ENCODE results near the gene SLC1A7. TPM values are rescaled to one million over a fixed set of nuclear protein-coding genes. Genes with fewer than 3 reads are reported as not detected.

The SLC1A7 gene
- total RNA-seq, 1 donor from 2014 or later: not detected

DNA sequence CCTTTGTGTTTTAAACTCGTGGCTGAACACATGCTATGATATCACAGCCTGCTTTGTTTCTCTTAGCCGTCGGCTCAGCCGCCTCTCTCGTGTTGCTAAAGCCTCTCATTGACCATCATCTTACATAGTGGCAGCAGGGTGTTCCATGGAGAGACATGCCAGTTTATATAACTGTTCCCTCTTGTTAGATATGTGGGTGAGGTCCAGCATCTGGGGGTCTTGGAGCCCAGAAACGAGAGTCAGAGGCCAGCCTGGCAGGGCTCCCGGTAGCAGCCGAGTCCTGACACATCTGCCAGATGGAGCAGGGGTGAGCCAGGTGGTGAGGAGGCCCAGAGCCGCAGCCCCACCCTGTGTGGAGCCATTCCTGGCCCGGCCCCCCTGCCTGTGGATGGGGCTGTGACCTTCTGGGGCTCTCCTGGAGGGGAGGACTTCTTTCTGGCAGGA lies 68.5 kb downstream of the SLC1A7 start:
- H3K9me3 ChIP-seq (ENCODE audit: control insufficient read depth in 3 of 3, low read length in 3 of 3): no peaks in the 10 kb centered on the region
- H3K9ac ChIP-seq (ENCODE audit: low read depth in 1 of 3, low read length in 3 of 3): peak overlapping the region in 1 of 3 donors; percentile 8
- H3K4me1 ChIP-seq (ENCODE audit: control insufficient read depth in 3 of 3, insufficient read depth in 3 of 3, low read length in 3 of 3): peaks cover 0 to 2% (median 0%) of the 10 kb centered on the region in 3 donors
- H3K4me3 ChIP-seq (ENCODE audit: low read length in 3 of 3): no peak overlapping the region
- H3K36me3 ChIP-seq (ENCODE audit: control insufficient read depth in 3 of 3, insufficient read depth in 3 of 3, low read length in 3 of 3): peaks cover 0 to 2% (median 0%) of the 10 kb centered on the region in 3 donors
- H3K27me3 ChIP-seq (ENCODE audit: control insufficient read depth in 3 of 3, insufficient read depth in 3 of 3, low read length in 3 of 3): no peaks in the 10 kb centered on the region
- no peak overlapping the region for H3K27ac ChIP-seq (ENCODE audit: low read depth, low read length)

GRCh38 chr1:53073287-53073686 lies 69.2 kb downstream of the SLC1A7 start:
- Histone ChIP-seq H3K4me1 (ENCODE audit: control insufficient read depth in 3 of 3, insufficient read depth in 3 of 3, low read length in 3 of 3) (peaks cover 0 to 2% (median 0%) of the 10 kb centered on the region in 3 donors), H3K36me3 (ENCODE audit: control insufficient read depth in 3 of 3, insufficient read depth in 3 of 3, low read length in 3 of 3) (peaks cover 0 to 2% (median 1%) of the 10 kb centered on the region in 3 donors), H3K9ac (ENCODE audit: low read depth in 1 of 3, low read length in 3 of 3) (no peak overlapping the region), H3K27ac (ENCODE audit: low read depth, low read length) (no peak overlapping the region), H3K4me3 (ENCODE audit: low read length in 3 of 3) (no peak overlapping the region), H3K27me3 (ENCODE audit: control insufficient read depth in 3 of 3, insufficient read depth in 3 of 3, low read length in 3 of 3) (no peaks in the 10 kb centered on the region), H3K9me3 (ENCODE audit: control insufficient read depth in 3 of 3, low read length in 3 of 3) (no peaks in the 10 kb centered on the region)

DNA sequence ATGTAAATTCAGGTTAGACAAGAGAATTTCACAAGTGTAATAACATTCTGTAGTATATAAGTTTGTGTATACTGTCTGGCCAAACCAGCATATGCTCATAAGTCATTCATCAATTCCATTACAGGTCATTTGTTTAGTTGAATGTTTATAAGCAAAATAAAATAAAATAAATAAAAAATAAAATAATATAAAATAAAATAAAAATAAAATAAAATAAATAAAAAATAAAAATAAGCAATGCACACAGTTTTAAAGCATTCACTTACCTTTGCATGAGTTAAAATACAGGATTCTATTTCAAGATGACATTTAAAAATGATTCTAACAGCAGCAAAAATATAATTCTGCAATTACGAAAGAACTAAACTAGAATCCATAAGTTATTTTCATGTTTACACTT lies 70.5 kb downstream of the SLC1A7 start:
- H3K9ac ChIP-seq (ENCODE audit: low read depth in 1 of 3, low read length in 3 of 3): no peak overlapping the region
- no peak overlapping the region for H3K27ac ChIP-seq (ENCODE audit: low read depth, low read length)
- no peak overlapping the region for H3K4me3 ChIP-seq (ENCODE audit: low read length in 3 of 3)
- no peaks in the 10 kb centered on the region for H3K27me3 ChIP-seq (ENCODE audit: control insufficient read depth in 3 of 3, insufficient read depth in 3 of 3, low read length in 3 of 3)
- H3K4me1 ChIP-seq (ENCODE audit: control insufficient read depth in 3 of 3, insufficient read depth in 3 of 3, low read length in 3 of 3): peaks cover 0 to 2% (median 0%) of the 10 kb centered on the region in 3 donors
- peaks cover 0 to 3% (median 0%) of the 10 kb centered on the region in 3 donors for H3K36me3 ChIP-seq (ENCODE audit: control insufficient read depth in 3 of 3, insufficient read depth in 3 of 3, low read length in 3 of 3)
- no peaks in the 10 kb centered on the region for H3K9me3 ChIP-seq (ENCODE audit: control insufficient read depth in 3 of 3, low read length in 3 of 3)

DNA sequence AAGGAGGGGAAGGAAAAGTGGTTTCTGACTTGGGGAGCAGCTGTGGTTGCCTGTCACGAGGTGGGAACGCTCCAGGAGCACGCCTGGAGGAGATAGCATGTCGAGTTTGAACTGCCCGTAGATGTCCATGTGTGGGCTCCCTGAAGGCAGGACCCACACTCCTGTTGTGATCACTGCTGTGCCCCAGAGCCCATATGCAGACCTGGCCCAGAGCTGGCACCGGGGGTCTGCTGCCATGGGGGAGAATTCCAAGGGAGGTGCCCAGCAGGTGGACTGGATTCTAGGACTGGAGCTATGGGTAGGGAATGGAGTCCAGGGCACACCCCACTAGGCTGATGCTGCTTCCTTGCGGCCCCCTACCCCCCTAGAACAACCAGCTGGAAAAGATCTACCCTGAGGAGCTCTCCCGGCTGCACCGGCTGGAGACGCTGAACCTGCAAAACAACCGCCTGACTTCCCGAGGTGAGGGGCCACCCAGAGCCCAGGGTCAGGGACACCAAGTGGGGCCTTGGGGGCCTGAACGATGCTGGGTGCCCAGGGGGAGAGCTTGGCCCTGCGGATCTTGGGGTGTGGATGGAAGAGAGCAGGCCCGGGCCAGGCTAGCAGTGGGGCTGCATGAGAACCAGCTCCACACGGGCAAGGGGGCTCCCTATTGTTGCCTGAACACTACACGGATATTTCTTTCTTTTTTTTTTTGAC lies 71.1 kb downstream of the SLC1A7 start:
- Histone ChIP-seq H3K4me3 (ENCODE audit: low read length in 3 of 3) (no peak overlapping the region), H3K36me3 (ENCODE audit: control insufficient read depth in 3 of 3, insufficient read depth in 3 of 3, low read length in 3 of 3) (peaks cover 0 to 3% (median 0%) of the 10 kb centered on the region in 3 donors), H3K4me1 (ENCODE audit: control insufficient read depth in 3 of 3, insufficient read depth in 3 of 3, low read length in 3 of 3) (peaks cover 0 to 3% (median 0%) of the 10 kb centered on the region in 3 donors), H3K27ac (ENCODE audit: low read depth, low read length) (no peak overlapping the region), H3K9me3 (ENCODE audit: control insufficient read depth in 3 of 3, low read length in 3 of 3) (no peaks in the 10 kb centered on the region), H3K9ac (ENCODE audit: low read depth in 1 of 3, low read length in 3 of 3) (no peak overlapping the region), H3K27me3 (ENCODE audit: control insufficient read depth in 3 of 3, insufficient read depth in 3 of 3, low read length in 3 of 3) (no peaks in the 10 kb centered on the region)

DNA sequence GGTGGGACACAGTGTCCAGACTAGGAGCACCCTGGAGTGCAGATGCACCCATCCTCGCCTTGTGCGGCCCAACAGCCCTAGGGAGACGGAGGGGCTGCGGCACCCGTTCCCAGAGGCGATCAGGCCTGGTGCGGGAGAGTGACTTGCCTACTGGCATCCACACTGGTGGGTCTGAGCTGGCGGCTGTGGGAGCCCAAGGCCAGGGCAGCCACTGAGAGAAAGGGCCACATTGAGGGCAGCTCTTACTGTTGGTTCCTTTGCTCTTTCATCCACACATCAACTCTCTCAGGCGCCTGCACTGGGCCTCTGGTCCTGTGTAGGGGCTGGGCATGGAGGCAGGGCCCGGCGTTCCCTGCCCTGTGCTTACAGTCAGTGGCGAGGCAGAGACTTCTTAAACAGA lies 71.8 kb downstream of the SLC1A7 start:
- H3K4me3 ChIP-seq (ENCODE audit: low read length in 3 of 3): no peak overlapping the region
- H3K27me3 ChIP-seq (ENCODE audit: control insufficient read depth in 3 of 3, insufficient read depth in 3 of 3, low read length in 3 of 3): peaks cover 0 to under 1% (median under 1%) of the 10 kb centered on the region in 3 donors
- no peaks in the 10 kb centered on the region for H3K9me3 ChIP-seq (ENCODE audit: control insufficient read depth in 3 of 3, low read length in 3 of 3)
- no peak overlapping the region for H3K9ac ChIP-seq (ENCODE audit: low read depth in 1 of 3, low read length in 3 of 3)
- H3K27ac ChIP-seq (ENCODE audit: low read depth, low read length): no peak overlapping the region
- peaks cover 0 to 3% (median 0%) of the 10 kb centered on the region in 3 donors for H3K4me1 ChIP-seq (ENCODE audit: control insufficient read depth in 3 of 3, insufficient read depth in 3 of 3, low read length in 3 of 3)
- H3K36me3 ChIP-seq (ENCODE audit: control insufficient read depth in 3 of 3, insufficient read depth in 3 of 3, low read length in 3 of 3): peaks cover 0 to 3% (median 0%) of the 10 kb centered on the region in 3 donors

- H3K27ac ChIP-seq (ENCODE audit: low read depth, low read length): no peak overlapping the region
- H3K4me3 ChIP-seq (ENCODE audit: low read length in 3 of 3): no peak overlapping the region
- H3K9ac ChIP-seq (ENCODE audit: low read depth in 1 of 3, low read length in 3 of 3): no peak overlapping the region
- peaks cover 1 to 5% (median 2%) of the 10 kb centered on the region in 3 donors for H3K27me3 ChIP-seq (ENCODE audit: control insufficient read depth in 3 of 3, insufficient read depth in 3 of 3, low read length in 3 of 3)
- peaks cover 0 to 3% (median 0%) of the 10 kb centered on the region in 3 donors for H3K4me1 ChIP-seq (ENCODE audit: control insufficient read depth in 3 of 3, insufficient read depth in 3 of 3, low read length in 3 of 3)
- H3K36me3 ChIP-seq (ENCODE audit: control insufficient read depth in 3 of 3, insufficient read depth in 3 of 3, low read length in 3 of 3): peaks cover 0 to 3% (median 0%) of the 10 kb centered on the region in 3 donors
- no peaks in the 10 kb centered on the region for H3K9me3 ChIP-seq (ENCODE audit: control insufficient read depth in 3 of 3, low read length in 3 of 3)
These were observed 72.6 kb downstream of the SLC1A7 start for GRCh38 chr1:53069663-53070327.

GRCh38 chr1:53069265-53069662 lies 73.2 kb downstream of the SLC1A7 start:
- Histone ChIP-seq H3K9me3 (ENCODE audit: control insufficient read depth in 3 of 3, low read length in 3 of 3) (no peaks in the 10 kb centered on the region), H3K4me3 (ENCODE audit: low read length in 3 of 3) (no peak overlapping the region), H3K27me3 (ENCODE audit: control insufficient read depth in 3 of 3, insufficient read depth in 3 of 3, low read length in 3 of 3) (peaks cover 2 to 6% (median 5%) of the 10 kb centered on the region in 3 donors), H3K27ac (ENCODE audit: low read depth, low read length) (no peak overlapping the region), H3K4me1 (ENCODE audit: control insufficient read depth in 3 of 3, insufficient read depth in 3 of 3, low read length in 3 of 3) (peaks cover 0 to 3% (median 0%) of the 10 kb centered on the region in 3 donors), H3K9ac (ENCODE audit: low read depth in 1 of 3, low read length in 3 of 3) (no peak overlapping the region), H3K36me3 (ENCODE audit: control insufficient read depth in 3 of 3, insufficient read depth in 3 of 3, low read length in 3 of 3) (peaks cover 0 to 3% (median 0%) of the 10 kb centered on the region in 3 donors)

- H3K27me3 ChIP-seq (ENCODE audit: control insufficient read depth in 3 of 3, insufficient read depth in 3 of 3, low read length in 3 of 3): peaks cover 2 to 14% (median 9%) of the 10 kb centered on the region in 3 donors
- H3K27ac ChIP-seq (ENCODE audit: low read depth, low read length): no peak overlapping the region
- H3K36me3 ChIP-seq (ENCODE audit: control insufficient read depth in 3 of 3, insufficient read depth in 3 of 3, low read length in 3 of 3): peaks cover 0 to 3% (median 0%) of the 10 kb centered on the region in 3 donors
- peaks cover 0 to 2% (median 0%) of the 10 kb centered on the region in 3 donors for H3K4me1 ChIP-seq (ENCODE audit: control insufficient read depth in 3 of 3, insufficient read depth in 3 of 3, low read length in 3 of 3)
- peak overlapping the region in 1 of 3 donors; percentile 43 for H3K9ac ChIP-seq (ENCODE audit: low read depth in 1 of 3, low read length in 3 of 3)
- no peak overlapping the region for H3K4me3 ChIP-seq (ENCODE audit: low read length in 3 of 3)
- no peaks in the 10 kb centered on the region for H3K9me3 ChIP-seq (ENCODE audit: control insufficient read depth in 3 of 3, low read length in 3 of 3)
These were observed 73.9 kb downstream of the SLC1A7 start for GRCh38 chr1:53068314-53069099.

DNA sequence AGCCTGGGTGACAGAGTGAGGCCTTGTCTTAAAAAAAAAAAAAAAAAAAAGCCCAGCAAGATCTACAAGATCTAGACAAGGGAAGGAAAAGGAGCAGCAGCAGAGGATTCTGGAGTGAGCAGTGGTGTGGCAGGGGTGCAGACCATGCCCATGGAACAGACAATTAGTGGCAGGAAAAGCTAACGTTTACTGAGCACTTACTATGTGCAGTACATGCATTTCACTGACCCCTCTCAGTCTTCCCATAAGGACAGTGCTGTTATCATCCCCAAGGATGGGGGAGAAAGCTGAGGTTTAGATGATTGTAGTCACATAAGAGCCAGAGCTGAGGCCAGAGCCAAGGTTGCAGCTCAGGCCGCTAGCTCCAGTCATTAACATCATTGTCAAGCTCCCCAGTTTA lies 74.6 kb downstream of the SLC1A7 start:
- peaks cover 0 to 3% (median 0%) of the 10 kb centered on the region in 3 donors for H3K36me3 ChIP-seq (ENCODE audit: control insufficient read depth in 3 of 3, insufficient read depth in 3 of 3, low read length in 3 of 3)
- H3K27ac ChIP-seq (ENCODE audit: low read depth, low read length): no peak overlapping the region
- peaks cover 0 to 2% (median 0%) of the 10 kb centered on the region in 3 donors for H3K4me1 ChIP-seq (ENCODE audit: control insufficient read depth in 3 of 3, insufficient read depth in 3 of 3, low read length in 3 of 3)
- H3K9me3 ChIP-seq (ENCODE audit: control insufficient read depth in 3 of 3, low read length in 3 of 3): no peaks in the 10 kb centered on the region
- H3K27me3 ChIP-seq (ENCODE audit: control insufficient read depth in 3 of 3, insufficient read depth in 3 of 3, low read length in 3 of 3): peaks cover 8 to 16% (median 16%) of the 10 kb centered on the region in 3 donors
- H3K9ac ChIP-seq (ENCODE audit: low read depth in 1 of 3, low read length in 3 of 3): no peak overlapping the region
- no peak overlapping the region for H3K4me3 ChIP-seq (ENCODE audit: low read length in 3 of 3)
